GM23248 (cell line): ENCODE measurements around the gene RBFOX2. TPM values are rescaled to one million over a fixed set of nuclear protein-coding genes. Genes with fewer than 3 reads are reported as not detected.

Experiments used
- DNase-seq: peaks from one replicate; pipeline ENCODE4 v3.0.0-alpha.2; 2015
- H2AFZ ChIP-seq: fragments of 200-600 bp; sonication (generic); 2 replicates; pipeline ENCODE4 v1.6.1; 2016; ENCODE audit warnings: antibody characterized with exemption
- H3F3A ChIP-seq: fragments of 200-600 bp; sonication (generic); 2 replicates; pipeline ENCODE4 v1.6.1; 2016; ENCODE audit warnings: mild to moderate bottlenecking, antibody characterized with exemption, mixed run types; ENCODE audit not compliant: insufficient read depth
- H3K27ac ChIP-seq: fragments of 200-600 bp; sonication (generic); 2 replicates; pipeline ENCODE4 v1.5.1; 2016; ENCODE audit warnings: mild to moderate bottlenecking
- H3K27me3 ChIP-seq: fragments of 200-600 bp; sonication (generic); replicated peaks from 2 replicates; pipeline ENCODE4 v1.6.1; 2016; ENCODE audit warnings: mild to moderate bottlenecking; ENCODE audit not compliant: insufficient read depth
- H3K36me3 ChIP-seq: fragments of 200-600 bp; sonication (generic); 2 replicates; pipeline ENCODE4 v1.6.1; 2016; ENCODE audit warnings: low read depth, mild to moderate bottlenecking
- H3K4me1 ChIP-seq: fragments of 200-600 bp; sonication (generic); 2 replicates; pipeline ENCODE4 v1.6.1; 2016; ENCODE audit warnings: mild to moderate bottlenecking; ENCODE audit not compliant: insufficient read depth
- H3K4me2 ChIP-seq: fragments of 200-600 bp; sonication (generic); one replicate; pipeline ENCODE4 v1.6.1; 2016; ENCODE audit warnings: mild to moderate bottlenecking; ENCODE audit not compliant: unreplicated experiment
- H3K4me3 ChIP-seq: fragments of 200-600 bp; sonication (generic); 2 replicates; pipeline ENCODE4 v1.5.1; 2016; ENCODE audit warnings: mild to moderate bottlenecking
- H3K79me2 ChIP-seq: fragments of 200-600 bp; sonication (generic); 2 replicates; pipeline ENCODE4 v1.6.1; 2016; ENCODE audit warnings: mild to moderate bottlenecking; ENCODE audit not compliant: insufficient read depth
- H3K9ac ChIP-seq: fragments of 200-600 bp; sonication (generic); 2 replicates; pipeline ENCODE4 v1.6.1; 2016; ENCODE audit warnings: mild to moderate bottlenecking
- H3K9me2 ChIP-seq: fragments of 200-600 bp; sonication (generic); 2 replicates; pipeline ENCODE4 v1.6.1; 2016; ENCODE audit warnings: mixed run types, mild to moderate bottlenecking, moderate library complexity; ENCODE audit not compliant: insufficient read depth
- H3K9me3 ChIP-seq: fragments of 200-600 bp; sonication (generic); one replicate; pipeline ENCODE4 v1.6.1; 2017; ENCODE audit warnings: low read depth
- H4K20me1 ChIP-seq: fragments of 200-600 bp; sonication (generic); 2 replicates; pipeline ENCODE4 v1.6.0; 2016; ENCODE audit not compliant: insufficient read depth
- EZH2 ChIP-seq: fragments of 200-600 bp; sonication (generic); IDR thresholded peaks from 2 replicates; pipeline ENCODE4 v1.6.1; 2018; ENCODE audit warnings: antibody characterized with exemption, mild to moderate bottlenecking; ENCODE audit not compliant: insufficient read depth, poor library complexity, severe bottlenecking
- EZH2phosphoT487 ChIP-seq: fragments of 200-600 bp; sonication (generic); IDR thresholded peaks from 2 replicates; pipeline ENCODE4 v1.6.1; 2018; ENCODE audit warnings: antibody characterized with exemption, moderate library complexity, mild to moderate bottlenecking, low read depth; ENCODE audit not compliant: insufficient read depth
- WGBS, 2 experiments: methylation state at CpG; one replicate each; pipeline ENCODE4 v1.1.6; 2015 to 2017; ENCODE audit warnings: low lambda C conversion rate in 2 of 2, low coverage in 1 of 2; ENCODE audit errors: missing lambda C conversion rate in 2 of 2; 5-methylcytosine and 5-hydroxymethylcytosine counted together
- in situ Hi-C: fragments of 300-500 bp; cut with MboI; formaldehyde crosslinking; loops from 2 replicates; pipeline ENCODE4 v1.15.0; 2020
- polyA plus RNA-seq: library from polyadenylated mRNA; unstranded; fragments of >200 nt; fragmentation: Nextera tagmentation; extraction: Ambion mirVana; gene quantifications from 2 replicates; pipeline ENCODE4 v1.2.1, GENCODE V29; 2016
- total RNA-seq: library from RNA; depleted of rRNA; stranded (reverse); fragments of >200 nt; shearing (Covaris generic); gene quantifications from 2 replicates; pipeline ENCODE4 v1.2.3, GENCODE V29; 2014

Gene RBFOX2
- total and polyA plus RNA-seq, 2 experiments from 2014 or later: 127 to 136 TPM

- H3K27me3 ChIP-seq: no peaks in the 10 kb centered on the region
- WGBS, 2 experiments: 38 to 43% methylated on average over 3 of the region's 3 CpGs
- in situ Hi-C loops: no loop called here
- no peaks in the 10 kb centered on the region for H3K9me3 ChIP-seq
- H4K20me1 ChIP-seq: no peaks in the 10 kb centered on the region
- TF ChIP-seq EZH2phosphoT487: no peak
- TF ChIP-seq EZH2: no peak
- H3K9me2 ChIP-seq: no peaks in the 10 kb centered on the region
- H3K36me3 ChIP-seq: no peaks in the 10 kb centered on the region
- no peak overlapping the region for H2AFZ ChIP-seq
- peaks cover 100% of the 10 kb centered on the region for H3K79me2 ChIP-seq
- no peak for DNase-seq
- H3K27ac ChIP-seq: no peak overlapping the region
- peaks cover 23% of the 10 kb centered on the region; the same call in 1 of the 2 replicates for H3F3A ChIP-seq
- H3K4me2 ChIP-seq: no peak overlapping the region
- peaks cover 38% of the 10 kb centered on the region for H3K4me1 ChIP-seq
- H3K4me3 ChIP-seq: no peak overlapping the region
- H3K9ac ChIP-seq: no peak overlapping the region
Observed at GRCh38 chr22:35985371-35985770, 43.3 kb downstream of the RBFOX2 start.

GRCh38 chr22:35984183-35985175, 44.1 kb downstream of the RBFOX2 start:
- no peak overlapping the region for H3K27ac ChIP-seq
- H3K4me2 ChIP-seq: no peak overlapping the region
- peak; percentile 43 for DNase-seq
- 49 to 51% methylated on average over 4 of the region's 4 CpGs for WGBS, 2 experiments
- H3K27me3 ChIP-seq: no peaks in the 10 kb centered on the region
- no peak for TF ChIP-seq EZH2phosphoT487
- no peak for TF ChIP-seq EZH2
- H4K20me1 ChIP-seq: no peaks in the 10 kb centered on the region
- H3K36me3 ChIP-seq: no peaks in the 10 kb centered on the region
- H3K9me2 ChIP-seq: no peaks in the 10 kb centered on the region
- H3K79me2 ChIP-seq: peaks cover 100% of the 10 kb centered on the region
- no peak overlapping the region for H3K4me3 ChIP-seq
- in situ Hi-C loops: no loop called here
- peaks cover 23% of the 10 kb centered on the region; the same call in 1 of the 2 replicates for H3F3A ChIP-seq
- H3K4me1 ChIP-seq: peaks cover 38% of the 10 kb centered on the region
- no peak overlapping the region for H2AFZ ChIP-seq
- H3K9me3 ChIP-seq: no peaks in the 10 kb centered on the region
- H3K9ac ChIP-seq: no peak overlapping the region

GRCh38 chr22:35981900-35982299, 46.7 kb downstream of the RBFOX2 start:
- peaks cover 93% of the 10 kb centered on the region for H3K79me2 ChIP-seq
- no peak overlapping the region for H3K4me3 ChIP-seq
- in situ Hi-C loops: no loop called here
- H3K9ac ChIP-seq: no peak overlapping the region
- TF ChIP-seq EZH2: no peak
- no peak for TF ChIP-seq EZH2phosphoT487
- H4K20me1 ChIP-seq: no peaks in the 10 kb centered on the region
- no peak for DNase-seq
- 92 to 100% methylated on average over 1 of the region's 1 CpG for WGBS, 2 experiments
- no peak overlapping the region for H3K4me2 ChIP-seq
- no peak overlapping the region for H3K27ac ChIP-seq
- no peaks in the 10 kb centered on the region for H3K9me3 ChIP-seq
- H3F3A ChIP-seq: peaks cover 28% of the 10 kb centered on the region; the same call in 1 of the 2 replicates
- no peaks in the 10 kb centered on the region for H3K36me3 ChIP-seq
- H3K4me1 ChIP-seq: peaks cover 49% of the 10 kb centered on the region
- no peaks in the 10 kb centered on the region for H3K27me3 ChIP-seq
- no peak overlapping the region for H2AFZ ChIP-seq
- H3K9me2 ChIP-seq: no peaks in the 10 kb centered on the region

- Histone ChIP-seq H3K36me3 (no peaks in the 10 kb centered on the region), H3K27ac (no peak overlapping the region), H3F3A (peaks cover 29% of the 10 kb centered on the region), H4K20me1 (no peaks in the 10 kb centered on the region), H2AFZ (no peak overlapping the region), H3K4me2 (peak overlapping the region; percentile 18), H3K79me2 (peaks cover 93% of the 10 kb centered on the region), H3K9me3 (no peaks in the 10 kb centered on the region), H3K4me3 (no peak overlapping the region), H3K27me3 (no peaks in the 10 kb centered on the region), H3K9ac (no peak overlapping the region), H3K9me2 (no peaks in the 10 kb centered on the region), H3K4me1 (peaks cover 53% of the 10 kb centered on the region)
- in situ Hi-C loops: no loop called here
- peak; percentile 49 for DNase-seq
- WGBS, 2 experiments: 65% methylated on average over 5 of the region's 5 CpGs
- TF ChIP-seq EZH2phosphoT487 (no peak), EZH2 (no peak)
Observed at GRCh38 chr22:35978889-35979288, 49.7 kb downstream of the RBFOX2 start.
